NCI-H1694 (cell line): ENCODE data around the gene NKX3-2.

Experiments
- DNase-seq: peaks from one replicate; lab custom pipeline; 2025; lab: John Stamatoyannopoulos, UW

Gene NKX3-2

DNA sequence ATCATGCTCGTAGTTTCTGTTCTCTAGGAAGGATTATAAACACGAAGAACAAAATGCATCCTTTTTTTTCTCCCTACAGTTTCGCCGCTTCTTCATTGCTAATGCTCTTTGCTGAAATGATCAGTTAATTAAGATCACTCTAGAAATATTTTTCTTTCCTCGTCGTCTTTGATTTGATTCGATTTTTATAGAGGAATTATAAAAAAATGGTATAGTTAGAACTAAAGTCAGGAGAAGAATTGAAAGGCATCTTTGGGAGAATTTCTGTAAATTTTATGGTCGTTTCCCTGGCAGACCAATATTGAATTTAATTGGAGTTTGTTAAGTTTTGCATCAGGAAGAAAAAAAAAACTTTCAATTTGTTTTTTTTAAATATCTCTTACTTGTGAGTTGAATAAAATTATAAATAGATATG is 1.1 kb upstream of the NKX3-2 start:
- no peak for DNase-seq

GRCh38 chr4:13544606-13545393 is 492 bp upstream of the NKX3-2 start:
- DNase-seq: peak; percentile 42

DNA sequence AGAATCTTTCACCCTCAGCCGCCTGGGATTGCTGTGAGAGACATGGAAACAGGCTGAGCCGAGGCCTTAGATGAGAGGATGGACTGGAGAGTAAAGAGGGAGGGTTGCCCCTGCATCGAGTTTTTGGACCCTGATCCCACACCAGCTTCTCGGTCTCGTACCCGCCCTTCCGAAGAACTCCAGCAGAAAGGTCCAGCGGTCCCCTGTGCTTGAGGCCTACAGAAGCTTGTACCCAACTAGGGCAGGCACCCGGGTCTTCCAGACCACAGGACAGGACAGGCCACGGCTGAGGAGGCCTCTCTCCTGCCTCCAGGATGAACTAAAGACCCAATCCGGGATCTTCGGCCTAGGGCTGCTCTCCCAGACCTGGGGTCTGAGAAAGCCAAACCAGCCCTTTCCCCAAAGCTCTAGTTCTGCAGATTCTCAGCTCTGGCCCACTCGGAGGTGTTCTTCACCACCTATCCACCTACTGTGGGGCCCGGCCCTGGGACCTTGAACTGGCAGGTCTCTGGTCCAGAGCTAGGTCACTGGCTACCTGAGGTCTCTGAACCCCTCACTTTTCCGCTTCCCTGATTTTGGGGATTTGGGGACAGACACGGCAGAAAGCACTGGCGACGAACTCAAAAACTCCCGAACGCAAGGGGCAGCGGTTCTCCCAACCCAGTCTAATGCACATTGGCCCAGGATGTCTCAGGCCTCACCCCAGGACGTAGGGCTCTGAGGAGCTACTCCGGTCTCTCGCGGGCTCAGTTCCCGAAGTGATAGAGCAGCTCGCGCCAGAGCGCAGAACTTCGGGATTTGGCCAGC is 1.1 kb downstream of the NKX3-2 start:
- no peak for DNase-seq

DNA sequence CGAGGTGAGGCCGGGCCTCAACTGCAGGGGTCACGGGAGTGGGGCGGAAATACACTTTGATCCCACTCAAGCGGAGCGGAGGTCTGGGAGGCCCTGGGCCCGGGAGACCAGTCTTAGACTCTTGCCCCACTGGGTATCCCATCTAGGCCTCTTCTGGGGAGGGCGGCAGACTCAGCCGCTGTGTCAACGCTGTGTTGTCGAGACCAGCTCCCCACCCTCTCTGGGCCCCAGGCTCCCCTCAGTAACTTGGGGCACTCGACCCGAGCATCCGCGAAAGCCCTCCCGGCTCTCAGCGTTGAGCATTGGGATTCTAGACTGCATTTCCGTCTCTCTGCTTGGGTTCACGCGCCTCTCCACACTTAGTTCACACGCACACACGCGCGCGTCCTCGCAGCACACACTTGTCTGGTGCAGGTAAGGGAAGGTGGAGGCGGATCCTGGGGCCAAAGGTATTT is 1.7 kb downstream of the NKX3-2 start:
- no peak for DNase-seq

DNA sequence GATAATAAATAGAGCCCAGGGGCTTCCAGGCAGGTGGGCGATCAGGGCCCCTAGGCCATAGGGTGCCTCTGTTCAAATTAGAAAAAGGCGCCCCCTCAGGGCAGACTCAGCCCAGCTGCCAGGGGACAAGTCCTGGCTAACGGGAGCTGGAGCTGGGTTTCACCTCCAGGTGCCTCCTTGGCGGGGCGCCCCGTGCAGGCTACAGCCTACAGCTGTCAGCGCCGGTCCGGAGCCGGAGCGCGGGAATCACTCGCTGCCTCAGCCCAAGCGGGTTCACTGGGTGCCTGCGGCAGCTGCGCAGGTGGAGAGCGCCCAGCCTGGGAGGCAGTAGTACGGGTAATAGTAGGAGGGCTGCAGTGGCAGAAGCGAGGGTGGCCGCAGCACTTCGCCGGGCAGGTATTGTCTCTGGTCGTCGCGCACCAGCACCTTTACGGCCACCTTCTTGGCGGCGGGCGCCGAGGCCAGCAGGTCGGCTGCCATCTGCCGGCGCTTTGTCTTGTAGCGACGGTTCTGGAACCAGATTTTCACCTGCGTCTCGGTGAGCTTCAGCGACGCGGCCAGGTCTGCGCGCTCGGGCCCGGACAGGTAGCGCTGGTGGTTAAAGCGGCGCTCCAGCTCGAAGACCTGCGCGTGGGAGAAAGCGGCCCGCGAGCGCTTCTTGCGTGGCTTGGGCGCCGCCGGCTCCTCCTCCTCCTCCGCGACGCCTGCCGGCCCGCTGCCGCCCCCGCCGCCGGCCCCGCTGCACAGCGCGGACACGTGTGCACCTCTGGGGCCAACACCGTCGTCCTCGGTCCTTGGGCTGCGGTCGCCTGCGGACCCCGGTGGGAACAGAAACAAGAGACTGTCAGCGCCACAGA is 2.4 kb downstream of the NKX3-2 start:
- no peak for DNase-seq

- DNase-seq: no peak
These were observed 3.1 kb downstream of the NKX3-2 start for GRCh38 chr4:13541176-13541604.

DNA sequence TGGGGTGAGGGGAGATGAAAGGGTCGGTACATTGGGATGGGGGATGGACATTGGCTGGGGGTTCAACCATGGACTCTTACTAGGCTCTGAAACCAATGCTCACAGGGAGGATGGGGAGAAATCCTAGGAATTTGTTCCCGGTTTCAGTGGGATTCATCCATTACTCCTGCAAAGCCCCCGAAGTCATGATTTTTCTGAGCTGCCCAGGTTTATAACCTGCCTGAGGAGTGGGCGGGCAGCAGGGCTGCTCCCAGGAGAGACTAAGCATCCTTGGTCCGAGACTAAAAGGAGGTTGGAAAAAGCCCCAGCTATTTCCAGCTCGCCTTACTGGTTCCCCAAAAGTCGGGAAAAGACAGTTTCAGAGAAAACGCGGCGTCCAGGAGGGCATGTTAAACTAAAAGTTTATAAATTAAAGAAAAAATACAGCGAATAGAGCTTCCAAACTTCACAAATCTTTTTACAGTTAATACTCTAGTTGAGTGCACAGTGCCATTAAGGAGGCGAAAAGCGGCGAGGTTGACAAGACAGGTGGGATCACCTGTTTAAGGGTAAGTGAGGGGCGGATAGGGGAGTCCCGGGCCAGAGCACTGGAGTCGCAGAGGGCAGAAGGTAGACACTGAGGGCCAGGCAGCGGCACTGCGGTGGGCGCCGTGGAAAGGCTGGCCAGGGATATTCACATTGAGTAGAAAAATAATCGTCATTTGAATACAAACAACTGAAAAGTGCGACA is 3.7 kb downstream of the NKX3-2 start:
- DNase-seq: no peak

- no peak for DNase-seq
These were observed 4.5 kb downstream of the NKX3-2 start for GRCh38 chr4:13539619-13540445.

DNA sequence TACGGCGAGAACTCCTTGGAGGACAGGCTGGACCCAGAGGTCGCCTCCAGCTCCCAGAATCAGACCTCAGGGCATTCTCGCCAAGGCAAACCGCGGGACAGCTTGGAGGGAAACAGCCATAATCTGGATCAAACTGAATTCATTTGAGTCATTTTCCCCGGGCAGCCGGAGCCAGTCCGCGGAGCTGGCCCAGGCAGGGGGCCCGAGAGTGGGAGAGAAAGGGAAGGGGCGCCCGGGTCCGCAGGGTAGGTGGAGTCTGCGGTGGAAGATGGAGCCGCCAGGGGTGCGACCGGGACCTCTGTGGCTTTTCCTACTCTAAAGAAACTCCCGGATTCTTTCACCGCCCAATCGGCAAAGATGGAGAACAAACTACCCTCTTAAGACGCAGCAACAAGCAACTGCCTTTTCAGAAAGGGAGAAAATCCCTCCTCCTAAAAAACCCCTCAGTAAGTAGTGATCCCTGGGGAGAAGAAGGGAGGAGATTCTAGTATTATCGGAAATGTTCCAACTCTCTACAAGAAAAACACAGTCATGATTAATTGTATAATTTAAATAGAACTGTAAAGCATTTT is 5.2 kb downstream of the NKX3-2 start:
- DNase-seq: no peak

DNA sequence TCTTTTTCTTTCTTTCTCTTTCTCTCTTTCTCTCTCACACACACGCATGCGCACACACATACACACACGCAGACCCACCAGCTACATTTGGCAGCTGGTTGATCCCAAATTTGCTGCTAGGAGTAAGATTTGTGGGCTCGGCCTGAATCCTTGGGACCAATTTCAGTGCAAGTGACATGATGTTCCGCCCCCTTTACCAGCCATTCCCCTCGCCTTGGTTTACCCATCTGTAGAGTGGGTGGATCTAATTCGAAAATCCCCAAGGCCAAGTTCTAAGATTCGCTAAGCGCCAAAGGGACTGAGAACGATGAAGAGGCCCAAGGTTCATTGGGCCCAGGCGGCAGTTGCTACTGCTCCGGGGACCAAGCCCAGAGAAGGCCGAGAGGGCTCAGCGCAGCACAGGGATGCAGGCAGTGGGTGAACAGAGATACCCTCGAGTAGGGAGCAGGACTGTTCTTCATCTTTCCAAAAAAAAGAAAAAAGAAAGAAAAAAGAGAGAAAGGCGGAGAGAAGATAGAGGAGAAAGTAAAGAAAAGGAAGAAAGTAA is 5.8 kb downstream of the NKX3-2 start:
- DNase-seq: no peak

- DNase-seq: no peak
These were observed 6.5 kb downstream of the NKX3-2 start for GRCh38 chr4:13537832-13538177.

GRCh38 chr4:13537011-13537831 is 7.1 kb downstream of the NKX3-2 start:
- no peak for DNase-seq

DNA sequence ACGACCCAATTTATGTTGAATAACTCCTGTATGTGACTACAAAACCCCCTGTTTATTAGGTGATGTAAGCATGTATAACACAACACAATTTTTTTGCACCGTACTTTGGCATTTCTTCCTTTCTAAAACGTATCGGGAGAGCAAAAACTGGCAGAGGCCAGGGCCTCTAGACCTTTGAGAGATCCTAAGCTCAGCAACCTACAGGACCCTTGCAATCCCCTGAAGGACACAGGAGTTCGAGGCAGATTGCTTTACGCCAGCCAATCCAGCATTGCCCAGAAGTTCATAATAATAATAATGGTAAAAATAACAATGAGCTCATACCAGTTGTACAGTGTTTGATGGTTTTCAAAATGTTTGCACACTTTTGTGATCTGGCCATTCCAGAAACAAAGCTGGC is 7.7 kb downstream of the NKX3-2 start:
- no peak for DNase-seq

DNA sequence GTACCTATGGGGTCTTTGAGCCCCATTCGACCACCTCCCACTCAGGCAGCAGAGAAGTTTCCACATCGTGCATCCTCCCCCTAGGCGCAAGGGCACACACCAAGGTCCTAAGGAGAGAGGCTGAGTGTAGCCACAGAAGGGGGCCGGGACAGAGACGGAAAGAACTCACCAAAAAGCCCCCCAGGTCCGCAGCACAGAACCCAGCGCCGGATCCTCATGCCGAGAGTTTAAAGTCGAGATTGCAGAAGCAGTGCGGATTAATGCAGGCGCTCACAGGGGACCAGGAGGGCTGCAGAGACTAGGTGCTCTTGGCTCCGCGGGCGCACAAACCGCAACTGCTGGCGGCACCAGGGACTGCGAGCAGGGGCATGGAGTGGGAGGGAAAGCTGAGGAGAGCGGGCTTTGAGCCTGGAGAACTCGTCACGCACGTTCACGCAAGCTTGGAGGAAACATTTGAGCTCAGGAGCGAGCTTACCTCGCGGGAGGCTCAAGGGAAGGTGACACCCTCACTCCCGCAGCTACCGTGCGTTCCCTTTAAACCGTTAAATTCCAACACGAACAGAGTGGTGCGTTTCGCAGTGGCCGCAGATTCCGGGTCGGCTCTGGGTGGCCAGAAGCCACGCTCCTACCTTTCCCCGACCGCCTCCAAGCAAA is 8.5 kb downstream of the NKX3-2 start:
- DNase-seq: no peak

DNA sequence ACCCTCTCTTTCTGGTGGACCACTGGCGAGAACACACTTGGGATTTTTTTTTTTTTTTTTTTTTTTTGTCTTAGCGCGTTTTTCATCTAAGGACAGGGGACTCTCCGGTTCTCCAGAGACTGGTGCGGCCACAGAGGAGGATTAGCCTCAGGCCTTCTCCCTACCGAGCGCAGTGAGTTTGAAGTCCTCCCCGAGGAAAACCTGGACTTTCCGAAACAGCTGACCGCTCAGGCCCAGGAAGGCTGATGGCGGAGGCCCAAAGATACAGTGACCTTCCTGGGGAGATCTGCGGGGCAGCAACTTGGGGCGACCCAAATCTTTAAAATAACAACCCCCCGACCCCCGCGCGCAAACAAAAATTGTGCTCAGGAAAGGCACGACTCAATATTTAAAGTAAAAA is 9.2 kb downstream of the NKX3-2 start:
- DNase-seq: no peak

- DNase-seq: no peak
These were observed 9.8 kb downstream of the NKX3-2 start for GRCh38 chr4:13534344-13535063.

- DNase-seq: no peak
These were observed 10.5 kb downstream of the NKX3-2 start for GRCh38 chr4:13533670-13534343.

DNA sequence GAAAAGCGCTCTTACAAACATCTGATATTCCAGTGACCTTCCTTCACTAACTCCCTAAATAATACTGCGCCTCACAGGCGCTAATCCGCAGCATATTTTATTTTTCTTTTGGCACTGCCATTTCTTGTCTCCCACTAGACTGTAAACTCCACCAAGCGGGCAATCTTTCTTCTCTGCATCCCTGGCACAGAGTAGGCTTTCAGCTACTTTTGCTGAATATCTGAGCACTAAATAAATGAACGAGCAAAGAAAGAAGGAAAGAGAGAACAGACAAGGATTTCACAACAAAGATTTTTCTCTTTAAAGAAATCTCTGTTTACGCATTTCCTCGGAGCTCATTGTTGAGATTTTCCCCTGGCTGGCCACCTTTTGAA is 12.7 kb downstream of the NKX3-2 start:
- DNase-seq: no peak
